WTC11 (cell line): ENCODE results near the gene LDLRAD4.

Source experiments
- ATF3 ChIP-seq: sonication (generic); formaldehyde crosslinking; conservative IDR thresholded peaks from 2 replicates; pipeline ENCODE4 v1.8.1; 2022; ENCODE audit warnings: mild to moderate bottlenecking, missing genetic modification reagents
- RELA ChIP-seq: sonication (generic); formaldehyde crosslinking; IDR thresholded peaks from 2 replicates; pipeline ENCODE4 v1.8.1; 2022; ENCODE audit warnings: missing genetic modification reagents, mild to moderate bottlenecking, borderline replicate concordance
- TF ChIP-seq, protein P1 (sequence below): sonication (generic); formaldehyde crosslinking; IDR thresholded peaks from 2 replicates; pipeline ENCODE4 v1.8.1; 2023; ENCODE audit warnings: mild to moderate bottlenecking, moderate library complexity, missing genetic modification reagents

DNA sequence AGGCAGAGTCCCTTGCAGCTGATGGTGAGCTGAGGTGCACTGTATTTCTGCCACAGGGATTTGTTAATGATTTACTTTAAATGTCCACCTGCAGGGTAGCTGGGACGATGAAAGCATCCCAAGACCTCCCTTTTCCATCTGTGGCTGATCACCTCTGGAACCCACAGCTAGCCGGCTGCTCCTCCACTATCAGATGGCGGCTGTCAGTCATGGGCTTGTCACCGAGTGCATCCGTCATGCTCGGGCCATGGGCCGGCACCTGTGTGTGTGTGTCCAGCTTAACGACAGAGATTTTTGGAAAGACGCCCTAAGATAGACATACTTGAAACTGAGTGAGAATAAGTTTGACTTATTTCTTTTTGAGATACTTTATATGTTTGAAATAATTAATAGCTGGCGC is 272.6 kb downstream of the LDLRAD4 start:
- TF ChIP-seq RELA (CRISPR knock-in tag): no peak
- no peak for TF ChIP-seq ATF3 (CRISPR knock-in tag)
- TF ChIP-seq, protein P1, sequence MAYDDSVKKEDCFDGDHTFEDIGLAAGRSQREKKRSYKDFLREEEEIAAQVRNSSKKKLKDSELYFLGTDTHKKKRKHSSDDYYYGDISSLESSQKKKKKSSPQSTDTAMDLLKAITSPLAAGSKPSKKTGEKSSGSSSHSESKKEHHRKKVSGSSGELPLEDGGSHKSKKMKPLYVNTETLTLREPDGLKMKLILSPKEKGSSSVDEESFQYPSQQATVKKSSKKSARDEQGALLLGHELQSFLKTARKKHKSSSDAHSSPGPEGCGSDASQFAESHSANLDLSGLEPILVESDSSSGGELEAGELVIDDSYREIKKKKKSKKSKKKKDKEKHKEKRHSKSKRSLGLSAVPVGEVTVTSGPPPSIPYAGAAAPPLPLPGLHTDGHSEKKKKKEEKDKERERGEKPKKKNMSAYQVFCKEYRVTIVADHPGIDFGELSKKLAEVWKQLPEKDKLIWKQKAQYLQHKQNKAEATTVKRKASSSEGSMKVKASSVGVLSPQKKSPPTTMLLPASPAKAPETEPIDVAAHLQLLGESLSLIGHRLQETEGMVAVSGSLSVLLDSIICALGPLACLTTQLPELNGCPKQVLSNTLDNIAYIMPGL (CRISPR knock-in tag): no peak
